GDM1 (cell line): ENCODE data around the gene DCUN1D4.
"Not testable (repeated sequence)": the region's sequence is repeated elsewhere in the genome, so short reads cannot be mapped to it uniquely, and the experiment has no call there.

Source experiments
- DNase-seq: peaks from one replicate; lab custom pipeline; 2025; lab: John Stamatoyannopoulos, UW

DCUN1D4 gene

DNA sequence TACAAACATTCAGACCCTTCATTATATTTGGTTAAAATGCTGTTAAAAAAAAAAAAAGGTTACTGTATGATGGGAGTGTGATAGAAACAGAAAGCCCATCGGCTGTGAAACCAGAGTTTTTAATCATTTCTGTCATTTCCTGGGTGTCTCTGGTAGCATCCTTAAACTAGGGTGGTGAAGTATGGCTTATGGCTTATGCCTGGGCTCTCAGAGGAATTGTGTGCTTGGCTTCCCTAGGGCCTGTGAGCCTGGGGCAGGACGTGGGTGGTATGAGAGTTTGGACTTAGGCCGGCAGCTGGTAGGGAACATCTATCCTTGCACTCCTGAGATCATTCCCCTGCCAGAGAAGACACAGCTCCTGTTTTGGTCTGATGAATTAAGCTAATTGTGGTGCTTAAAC, 52.2 kb downstream of the DCUN1D4 start:
- DNase-seq = no peak

GRCh38 chr4:51895816-51896408, 53.0 kb downstream of the DCUN1D4 start:
- DNase-seq = peak; percentile 42

DNA sequence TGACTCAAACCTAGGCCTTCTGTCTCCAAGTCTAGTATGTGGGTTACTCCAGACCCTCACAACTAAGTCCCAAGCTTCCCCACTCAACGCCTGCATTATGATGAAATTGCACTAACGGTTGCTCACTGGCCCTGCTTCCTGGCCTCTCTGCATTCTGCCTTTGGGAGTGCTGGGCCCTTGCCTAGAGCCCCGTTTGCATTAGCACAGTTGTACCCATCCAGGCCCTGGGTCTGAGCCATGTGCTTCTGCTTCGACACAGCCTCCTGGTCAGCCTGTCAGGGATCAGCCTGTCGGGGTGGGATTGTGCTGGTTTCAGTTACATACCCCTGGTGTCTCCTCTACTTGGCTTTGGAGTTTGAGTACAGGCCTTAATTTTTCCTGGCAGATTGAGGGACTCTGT, 58.4 kb downstream of the DCUN1D4 start:
- DNase-seq = no peak

DNA sequence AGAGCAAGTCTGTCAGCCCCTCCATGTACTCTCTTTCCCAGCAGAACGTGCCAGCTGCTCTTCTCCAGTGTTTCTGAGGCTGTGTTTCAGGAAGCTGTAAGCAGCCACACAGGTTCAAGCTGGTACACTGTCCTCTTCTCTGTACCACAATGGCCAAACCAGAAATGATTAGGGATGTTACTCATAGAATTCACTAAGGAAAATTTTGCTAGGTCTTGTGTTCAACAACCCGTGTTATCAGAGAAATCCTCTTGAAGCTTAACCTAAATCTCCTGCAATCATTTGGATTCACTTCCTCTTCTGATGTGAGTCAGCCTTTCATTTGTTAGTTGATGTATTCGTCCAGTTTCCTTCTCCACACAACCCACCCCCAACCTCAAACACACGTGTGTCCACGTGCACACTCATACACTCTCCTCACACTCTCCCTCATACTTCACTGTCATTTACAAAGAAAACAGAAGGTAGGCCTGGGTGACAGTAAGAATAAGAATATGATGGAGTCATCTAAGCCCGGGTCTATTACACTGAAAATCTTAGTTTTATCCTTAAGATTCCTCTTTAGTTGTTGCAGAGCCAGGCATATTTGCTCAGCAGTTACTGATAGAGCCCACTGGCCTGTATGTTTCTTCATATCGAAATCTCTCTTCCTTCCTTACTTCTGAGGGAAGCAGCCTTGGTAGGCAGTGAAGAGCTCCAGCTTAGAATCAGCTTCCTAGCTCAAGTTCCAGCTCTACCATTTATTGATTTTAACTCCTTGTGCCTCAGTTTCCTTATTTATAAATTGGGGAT, 63.4 kb downstream of the DCUN1D4 start:
- peak; percentile 10 for DNase-seq

GRCh38 chr4:51907006-51907669, 64.2 kb downstream of the DCUN1D4 start:
- no peak for DNase-seq

- no peak for DNase-seq
These were observed 66.3 kb downstream of the DCUN1D4 start for GRCh38 chr4:51909236-51909703.

DNA sequence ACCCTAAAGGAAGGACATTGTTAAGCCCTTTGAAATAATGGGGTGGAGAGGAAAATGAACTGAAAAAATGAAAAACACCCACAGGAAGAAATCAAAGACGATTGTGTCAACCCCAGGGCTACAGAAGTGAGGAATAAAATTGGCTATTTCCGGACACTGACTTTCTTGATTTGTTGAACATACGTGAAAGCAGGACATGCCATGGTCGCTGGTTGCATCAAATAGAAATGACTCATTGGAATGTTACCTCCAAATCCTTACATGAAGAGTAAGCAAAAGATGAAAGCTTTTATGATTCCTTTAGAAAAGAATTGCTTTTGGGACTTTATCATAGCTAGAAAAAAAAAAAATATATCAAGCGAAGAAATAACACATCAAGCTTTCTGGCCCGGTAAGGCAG, 75.3 kb downstream of the DCUN1D4 start:
- no peak for DNase-seq

GRCh38 chr4:51923343-51923742, 80.4 kb downstream of the DCUN1D4 start:
- DNase-seq = no peak

GRCh38 chr4:51925307-51925706, 82.4 kb downstream of the DCUN1D4 start:
- DNase-seq = no peak

DNA sequence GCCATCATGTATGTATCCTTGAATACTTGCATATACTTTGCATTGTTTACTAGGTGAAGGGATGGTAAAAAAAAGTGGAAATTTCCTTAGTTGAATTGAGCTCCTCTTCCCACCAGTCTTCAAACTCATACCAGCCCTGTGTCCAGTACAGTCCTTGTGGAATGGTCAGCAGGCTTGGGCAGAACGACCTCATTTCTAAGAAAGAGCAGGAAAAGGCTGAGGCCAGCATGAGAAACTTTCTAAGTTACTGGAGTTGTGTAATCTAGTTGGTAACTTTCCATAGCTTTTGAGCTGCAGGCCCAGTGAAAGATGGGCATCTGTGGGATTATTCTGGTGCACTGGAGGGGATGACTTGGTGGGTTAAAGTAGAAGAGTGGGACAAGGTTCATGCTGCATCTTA, 87.6 kb downstream of the DCUN1D4 start:
- DNase-seq = no peak

- no peak for DNase-seq
These were observed 88.5 kb downstream of the DCUN1D4 start for GRCh38 chr4:51931461-51931860.

DNA sequence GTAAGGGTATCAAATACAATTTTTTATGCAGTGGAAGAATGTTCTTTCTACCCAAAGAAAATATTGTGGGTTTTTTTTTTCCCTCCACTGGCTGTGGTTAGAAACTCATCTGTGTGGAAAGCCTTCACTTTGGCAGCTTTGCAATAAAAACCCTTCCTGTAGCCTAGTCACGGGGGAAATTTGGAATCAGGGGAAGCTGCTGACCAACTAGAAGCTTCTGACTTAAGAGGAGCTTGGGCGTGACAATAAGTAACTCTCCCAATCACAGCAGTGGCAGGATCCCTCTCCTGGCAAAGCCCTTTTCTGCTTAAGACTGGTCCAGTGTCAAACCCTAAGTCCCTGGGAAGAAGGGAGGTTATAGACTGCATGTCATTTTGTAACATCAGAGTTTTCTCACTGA, 89.3 kb downstream of the DCUN1D4 start:
- no peak for DNase-seq

GRCh38 chr4:51932684-51933083, 89.7 kb downstream of the DCUN1D4 start:
- DNase-seq = no peak

DNA sequence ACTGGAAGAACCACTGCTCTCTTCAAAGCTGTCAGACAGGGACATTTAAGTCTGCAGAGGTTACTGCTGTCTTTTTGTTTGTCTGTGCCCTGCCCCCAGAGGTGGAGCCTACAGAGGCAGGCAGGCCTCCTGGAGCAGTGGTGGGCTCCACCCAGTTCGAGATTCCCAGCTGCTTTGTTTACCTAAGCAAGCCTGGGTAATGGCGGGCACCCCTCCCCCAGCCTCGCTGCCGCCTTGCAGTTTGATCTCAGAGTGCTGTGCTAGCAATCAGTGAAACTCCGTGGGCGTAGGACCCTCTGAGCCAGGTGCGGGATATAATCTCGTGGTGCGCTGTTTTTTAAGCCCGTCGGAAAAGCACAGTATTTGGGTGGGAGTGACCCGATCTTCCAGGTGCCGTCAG, 97.5 kb downstream of the DCUN1D4 start:
- DNase-seq = not testable (repeated sequence)

- no peak for DNase-seq
These were observed 99.3 kb downstream of the DCUN1D4 start for GRCh38 chr4:51942108-51942832.

DNA sequence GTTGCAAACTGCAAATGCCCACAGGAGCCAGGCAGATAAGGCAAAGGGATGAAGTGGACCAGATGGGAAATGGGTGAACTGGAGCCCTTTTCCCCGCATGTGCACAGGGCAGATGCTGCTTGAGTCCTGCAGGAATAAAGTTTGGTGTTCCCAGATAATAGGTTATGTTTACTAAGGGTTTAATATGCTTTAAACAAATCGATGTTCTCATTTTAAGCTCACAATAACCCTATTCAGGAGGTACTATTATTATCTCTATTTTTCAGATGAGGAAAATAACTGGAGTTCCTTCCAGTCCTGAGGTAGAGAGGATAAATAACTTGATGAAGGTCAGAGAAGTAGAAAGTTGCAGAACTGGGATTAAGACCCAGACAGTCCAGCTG, 99.9 kb downstream of the DCUN1D4 start:
- no peak for DNase-seq

GRCh38 chr4:51943221-51943620, 100.3 kb downstream of the DCUN1D4 start:
- no peak for DNase-seq

GRCh38 chr4:51958199-51958968, 115.4 kb downstream of the DCUN1D4 start:
- no peak for DNase-seq

DNA sequence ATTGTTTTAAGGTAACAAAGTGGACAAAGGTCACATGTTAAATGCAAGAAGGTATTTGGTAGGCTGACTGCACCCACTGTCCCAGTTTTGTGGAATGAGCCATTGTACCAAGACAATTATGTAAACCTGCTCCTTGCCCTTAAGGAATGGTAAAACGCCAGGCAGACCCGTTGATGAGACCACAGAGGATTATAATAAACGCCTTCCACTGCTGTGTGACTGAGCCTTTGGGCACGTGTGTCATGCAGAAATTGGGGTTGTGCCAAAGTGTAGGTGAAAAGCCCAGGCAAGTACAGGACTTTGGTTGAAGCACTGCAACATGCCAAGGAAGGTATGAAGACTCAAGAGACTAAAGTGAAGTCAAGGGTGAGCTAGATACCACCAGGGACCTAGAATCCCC, 117.5 kb downstream of the DCUN1D4 start:
- no peak for DNase-seq

DNA sequence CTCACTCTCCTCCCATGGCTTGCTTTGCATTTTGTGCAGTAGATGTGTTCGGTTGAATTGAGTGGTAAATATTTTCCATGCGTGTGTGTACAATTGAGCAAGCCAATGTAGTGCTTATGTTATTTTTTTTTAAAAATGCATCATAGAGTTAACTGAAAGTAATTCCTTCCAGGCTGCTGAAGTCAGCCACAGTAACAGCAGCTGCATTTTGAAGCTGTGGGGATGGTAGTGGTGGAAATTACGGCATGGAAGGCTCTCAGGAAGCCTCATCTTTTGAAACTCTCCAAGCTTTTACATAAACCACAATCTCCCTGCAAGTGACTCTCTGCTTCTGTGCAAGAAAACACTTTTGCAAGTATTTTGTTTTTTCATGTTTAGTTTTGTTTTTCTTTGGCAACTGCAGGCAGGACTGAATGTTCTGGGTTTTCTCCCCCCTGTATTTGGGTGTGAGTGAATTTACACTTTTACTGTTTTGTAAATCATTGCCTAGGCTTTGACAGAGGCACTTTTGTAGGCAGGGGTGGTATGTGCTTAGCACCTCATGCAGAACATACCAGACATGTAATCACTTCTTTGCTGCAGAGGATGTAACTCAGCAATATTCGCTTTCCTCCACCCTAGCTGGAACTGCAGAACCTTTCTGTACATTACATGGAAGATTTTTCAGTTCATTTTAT, 121.0 kb downstream of the DCUN1D4 start:
- DNase-seq = no peak

DNA sequence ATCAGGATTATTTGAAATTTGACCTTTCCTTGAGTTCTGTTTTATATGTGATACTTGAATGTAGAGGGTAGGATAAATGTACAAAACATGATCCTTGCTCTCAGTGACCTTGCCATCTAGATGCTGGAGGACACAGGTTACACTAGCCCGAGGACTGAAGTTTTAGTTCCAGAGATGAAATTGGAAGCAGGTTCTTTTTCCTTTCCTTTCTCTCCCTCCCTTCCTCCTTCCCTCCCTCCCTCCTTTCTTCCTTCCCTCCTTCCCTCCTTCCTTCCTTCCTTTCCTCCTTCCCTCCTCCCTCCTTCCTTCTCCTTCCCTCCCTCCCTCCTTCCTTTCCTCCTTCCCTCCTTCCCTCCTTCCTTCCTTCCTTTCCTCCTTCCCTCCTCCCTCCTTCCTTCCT, 122.9 kb downstream of the DCUN1D4 start:
- no peak for DNase-seq
